Epidermal melanocyte (primary cell): ENCODE results near the gene ERCC6.

Source experiments
- DNase-seq: peaks from one replicate; pipeline ENCODE4 v3.0.0; 2011; ENCODE audit warnings: low spot score; ENCODE audit not compliant: insufficient read length

ERCC6 gene

DNA sequence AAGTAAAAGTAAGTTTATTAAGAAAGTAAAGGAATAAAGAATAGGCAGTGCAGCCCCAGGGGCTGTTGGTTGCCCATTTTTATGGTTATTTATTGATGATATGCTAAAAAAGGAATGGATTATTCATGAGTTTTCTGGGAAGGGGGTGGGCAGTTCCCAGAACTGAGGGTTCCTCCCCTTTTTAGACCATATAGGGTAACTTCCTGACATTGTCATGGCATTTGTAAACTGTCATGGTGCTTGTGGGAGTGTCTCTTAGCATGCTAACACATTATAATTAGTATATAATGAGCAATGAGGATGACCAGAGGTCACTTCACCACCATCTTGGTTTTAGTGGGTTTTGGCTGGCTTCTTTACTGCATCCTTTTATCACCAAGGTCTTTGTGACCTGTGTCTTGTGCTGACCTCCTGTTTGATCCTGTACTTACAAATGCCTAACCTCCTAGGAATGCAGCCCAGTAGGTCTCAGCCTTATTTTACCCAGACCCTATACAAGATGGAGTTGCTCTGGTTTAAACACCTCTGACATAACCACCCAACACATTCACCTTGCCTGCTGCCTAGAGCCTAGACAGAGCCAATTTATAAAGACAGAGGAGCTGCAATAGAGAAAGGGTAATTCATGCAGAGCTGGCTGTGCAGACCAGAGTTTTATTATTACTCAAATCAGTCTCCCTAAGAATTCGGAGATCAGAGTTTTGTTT lies 10.9 kb upstream of the ERCC6 start:
- no peak for DNase-seq

GRCh38 chr10:49543604-49544003 lies 4.7 kb upstream of the ERCC6 start:
- no peak for DNase-seq

DNA sequence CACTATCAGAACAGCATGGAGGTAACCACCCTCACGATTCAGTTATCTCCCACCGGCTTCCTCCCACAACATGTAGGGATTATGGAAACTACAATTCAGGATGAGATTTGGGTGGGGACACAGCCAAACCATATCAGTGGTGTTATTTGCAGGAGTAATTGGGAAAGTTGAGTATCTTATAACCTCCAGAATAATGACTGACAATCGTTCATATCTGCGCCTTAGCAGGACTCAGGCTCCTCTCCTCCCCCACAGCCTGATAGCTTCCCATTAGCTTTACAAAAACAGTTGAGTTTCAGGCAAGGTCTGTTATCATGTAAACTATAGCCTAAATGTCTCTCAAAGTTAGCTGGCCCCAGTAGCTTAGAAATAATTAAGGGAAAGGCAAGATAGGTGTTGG lies 3.4 kb upstream of the ERCC6 start:
- no peak for DNase-seq

DNA sequence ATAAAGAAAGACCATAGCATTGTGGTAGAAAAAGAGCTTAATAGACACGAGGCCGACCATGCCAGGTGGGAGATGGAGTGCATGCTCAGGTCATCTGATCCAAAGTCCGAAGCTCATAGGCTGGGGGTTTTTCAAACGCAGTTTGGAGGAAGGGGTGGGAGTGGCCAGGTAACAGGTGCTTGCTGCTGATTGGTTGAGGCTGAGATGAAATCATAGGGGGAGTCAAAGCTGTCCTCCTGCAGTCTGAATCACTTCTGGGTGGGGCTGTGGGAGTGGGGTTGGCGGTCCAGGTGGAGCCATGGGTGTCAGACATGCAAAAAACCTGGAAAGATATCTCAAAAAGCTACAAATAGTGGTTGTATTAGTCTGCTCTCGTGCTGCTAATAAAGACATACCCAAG lies 2.8 kb upstream of the ERCC6 start:
- no peak for DNase-seq

DNA sequence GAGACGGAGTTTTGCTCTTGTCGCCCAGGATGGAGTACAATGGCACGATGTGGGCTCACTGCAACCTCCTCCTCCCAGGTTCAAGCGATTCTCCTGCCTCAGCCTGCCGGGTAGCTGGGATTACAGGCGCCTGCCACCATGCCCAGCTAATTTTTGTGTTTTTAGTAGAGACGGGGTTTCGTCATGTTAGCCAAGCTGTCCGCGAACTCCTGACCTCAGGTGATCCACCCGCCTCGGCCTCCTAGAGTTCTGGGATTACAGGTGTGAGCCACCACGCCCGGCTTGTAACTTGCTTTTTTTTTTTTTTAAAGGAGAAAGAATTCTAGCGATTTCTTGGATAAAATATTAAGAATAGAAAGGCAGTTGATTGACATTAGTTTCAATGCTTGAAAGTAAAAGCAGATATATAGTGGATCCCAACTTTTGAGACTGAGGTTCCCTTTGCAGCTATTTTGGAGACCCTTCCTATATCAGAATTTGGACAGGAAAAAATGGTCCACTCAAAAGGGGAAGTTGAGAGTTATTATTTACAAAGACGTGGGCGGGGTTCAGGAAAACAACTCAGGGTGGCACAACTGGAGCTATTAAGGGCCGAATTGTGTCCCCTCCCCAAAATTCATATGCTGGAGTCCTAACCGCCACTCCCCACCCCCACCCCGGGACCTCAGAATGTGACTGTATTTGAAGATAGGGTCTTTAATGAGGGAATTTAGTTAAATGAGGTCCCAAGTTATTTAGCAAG lies 1.3 kb upstream of the ERCC6 start:
- DNase-seq, result no peak

DNA sequence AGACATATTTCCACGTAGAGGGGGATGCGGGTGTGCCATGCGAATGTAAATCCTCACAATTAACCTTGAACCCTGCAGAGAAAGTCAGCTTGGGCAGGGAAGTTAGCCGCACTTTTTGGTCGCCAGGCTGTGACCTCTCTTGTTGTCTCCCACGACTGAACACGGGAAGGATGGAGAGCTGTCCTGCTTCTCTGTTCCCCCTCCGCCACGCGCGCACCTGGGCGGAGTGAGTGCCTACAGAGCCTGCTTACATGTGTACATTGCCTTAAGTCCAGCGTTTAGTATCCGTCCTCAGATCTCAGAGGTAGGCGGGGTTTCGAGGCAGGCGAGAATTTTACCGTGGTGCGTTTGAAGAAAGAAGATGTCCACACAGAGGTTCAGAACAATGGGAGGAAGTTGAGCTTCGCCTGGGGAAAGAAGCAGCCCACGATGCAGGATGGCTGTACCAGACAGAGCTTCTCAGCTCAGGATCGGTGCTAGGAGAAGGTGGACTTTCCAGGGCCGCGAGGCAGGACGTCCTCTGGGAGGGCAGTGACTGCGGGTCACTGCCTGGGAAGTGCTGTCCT lies 482 bp upstream of the ERCC6 start:
- DNase-seq, result no peak

- peak; percentile 26 for DNase-seq
These were observed 4.1 kb downstream of the ERCC6 start for GRCh38 chr10:49534670-49535381.

GRCh38 chr10:49532461-49532860 lies 6.5 kb downstream of the ERCC6 start:
- no peak for DNase-seq

DNA sequence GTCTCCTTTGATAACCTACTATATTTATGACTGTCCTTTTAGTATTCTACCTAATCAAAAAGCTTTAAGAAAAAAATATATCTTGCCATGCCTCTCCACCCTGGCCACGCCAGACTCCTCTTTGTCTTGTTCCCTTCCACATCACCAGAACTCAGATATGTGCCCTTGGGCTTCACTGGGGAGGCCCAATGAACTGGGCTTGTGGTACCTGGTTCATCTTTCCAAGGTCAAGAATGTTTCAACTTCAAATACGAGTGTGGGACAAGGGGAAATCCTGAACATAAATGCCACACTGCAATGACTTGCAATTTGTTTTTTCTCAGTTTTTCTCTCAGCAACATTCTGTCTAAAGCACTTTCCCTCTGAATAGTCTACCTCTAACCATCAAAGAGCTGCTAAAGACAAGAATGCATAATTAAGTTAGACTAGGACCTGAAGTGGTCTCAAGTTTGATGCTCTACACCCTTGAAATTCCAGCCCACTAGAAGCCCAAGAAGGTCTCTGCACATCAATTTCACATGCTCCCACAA lies 9.9 kb downstream of the ERCC6 start:
- DNase-seq, result no peak

- DNase-seq, result no peak
These were observed 11.1 kb downstream of the ERCC6 start for GRCh38 chr10:49527850-49528249.

DNA sequence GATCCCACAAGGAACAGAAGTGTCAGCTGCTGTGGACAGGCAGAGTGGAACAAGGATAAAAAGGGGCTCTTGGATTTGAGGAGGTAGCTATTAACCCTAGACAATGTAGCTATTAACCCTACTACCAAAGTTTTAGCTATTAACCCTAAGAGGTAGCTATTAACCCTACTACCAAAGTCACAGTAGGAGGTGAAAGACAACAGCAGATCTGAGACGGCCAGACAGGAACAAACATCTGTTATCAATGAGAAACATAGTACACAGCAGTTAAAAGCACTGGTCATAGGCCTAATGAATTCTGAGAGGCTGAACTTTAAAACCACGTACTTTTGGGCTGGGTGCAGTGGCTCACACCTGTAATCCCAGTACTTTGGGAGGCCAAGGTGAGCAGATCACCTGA lies 11.9 kb downstream of the ERCC6 start:
- no peak for DNase-seq

- no peak for DNase-seq
These were observed 12.3 kb downstream of the ERCC6 start for GRCh38 chr10:49526619-49527018.

DNA sequence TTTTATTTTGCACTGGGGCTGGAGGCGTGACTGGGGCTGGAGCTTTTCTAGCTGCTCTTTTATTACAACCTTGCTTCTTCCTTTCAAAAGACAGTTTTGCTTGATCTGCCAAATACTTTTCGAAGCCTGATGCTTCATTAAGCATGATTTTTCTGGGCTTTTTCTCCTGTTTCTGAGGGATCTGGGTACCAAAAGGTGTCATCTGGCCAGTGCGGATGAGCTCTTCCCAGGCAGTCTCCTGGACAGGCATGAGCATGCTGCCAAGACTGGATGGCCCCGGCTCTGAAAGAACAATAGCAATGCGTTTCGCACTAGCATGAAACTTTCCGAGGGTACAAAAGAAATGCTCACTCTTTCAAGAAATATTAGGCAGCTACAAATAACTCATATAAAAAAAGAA lies 14.4 kb downstream of the ERCC6 start:
- no peak for DNase-seq

GRCh38 chr10:49523301-49523700 lies 15.6 kb downstream of the ERCC6 start:
- no peak for DNase-seq

GRCh38 chr10:49521062-49521461 lies 17.9 kb downstream of the ERCC6 start:
- DNase-seq, result no peak

DNA sequence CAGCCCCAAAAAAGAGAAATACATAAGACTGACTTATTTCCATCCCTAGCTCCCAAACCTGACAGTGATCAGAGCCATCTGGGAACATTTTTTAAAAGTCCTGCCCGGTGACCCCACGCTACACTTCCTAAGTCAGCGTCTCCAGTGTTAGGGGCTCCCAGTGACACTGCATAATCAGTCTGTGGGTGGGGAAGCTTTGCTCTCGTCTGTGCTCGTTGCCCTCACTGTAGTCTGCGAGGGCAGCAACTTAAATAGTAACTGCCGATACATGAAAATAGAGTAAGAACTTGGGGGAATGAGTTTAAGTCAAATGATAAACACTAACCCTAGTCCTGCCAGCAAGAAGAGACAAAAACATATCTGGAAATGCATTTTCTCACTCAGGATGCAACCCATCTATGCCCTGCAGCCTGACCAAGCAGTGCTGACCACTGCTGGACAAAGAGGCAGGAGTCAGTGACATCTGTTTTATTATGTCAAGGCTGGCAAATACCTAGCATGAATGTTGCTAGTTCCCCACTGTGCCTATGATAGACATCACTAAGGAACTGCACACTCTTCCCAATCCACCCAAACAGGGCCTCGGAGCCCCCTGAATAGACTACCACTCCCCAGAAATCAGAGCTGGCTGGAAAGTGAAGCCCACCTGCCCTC lies 18.7 kb downstream of the ERCC6 start:
- no peak for DNase-seq

DNA sequence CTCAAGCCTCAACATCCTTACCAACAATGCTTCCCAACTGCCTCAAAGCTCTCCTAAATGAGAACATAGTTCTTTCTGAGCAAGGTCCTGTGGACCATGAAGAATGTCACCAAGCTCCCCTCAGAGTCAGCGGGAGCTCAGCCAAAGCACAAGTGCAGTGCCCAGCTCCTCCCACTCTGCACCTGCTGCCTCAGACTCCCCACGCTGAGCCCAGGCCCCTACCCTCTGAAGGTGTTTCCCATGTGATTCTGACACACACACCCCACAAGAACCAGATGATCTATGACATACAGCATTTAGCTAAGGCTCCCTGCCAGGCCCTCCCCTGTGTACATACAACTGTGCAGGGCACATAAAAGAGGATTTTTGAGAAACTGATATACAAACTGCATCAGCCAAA lies 19.2 kb downstream of the ERCC6 start:
- no peak for DNase-seq

GRCh38 chr10:49518982-49519578 lies 19.8 kb downstream of the ERCC6 start:
- DNase-seq, result peak; percentile 35

DNA sequence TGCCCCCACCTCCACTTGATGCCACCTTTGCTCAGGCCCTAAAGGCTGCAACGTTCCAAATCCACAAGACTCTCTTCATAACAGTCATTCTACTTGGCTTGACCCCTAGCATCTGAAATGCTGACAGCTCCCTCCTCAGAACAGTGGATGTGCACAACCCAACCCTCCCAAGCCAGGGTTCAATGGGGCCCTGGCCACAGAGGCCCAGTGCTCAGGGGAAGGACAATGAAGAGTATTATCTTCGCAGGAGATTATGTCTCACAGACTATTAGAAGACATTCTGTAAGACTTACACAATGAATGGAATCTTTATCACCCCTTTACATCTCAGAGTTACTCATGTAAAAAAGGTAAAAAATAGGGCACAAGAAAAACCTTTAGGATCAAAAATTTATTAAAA lies 20.4 kb downstream of the ERCC6 start:
- DNase-seq, result no peak

- no peak for DNase-seq
These were observed 22.5 kb downstream of the ERCC6 start for GRCh38 chr10:49516216-49516970.
